Muscle of leg (tissue), 11 donors: ENCODE data around the gene SMIM1. TPM values are rescaled to one million over a fixed set of nuclear protein-coding genes. Genes with fewer than 3 reads are reported as not detected.

Experiments
- DNase-seq: peaks from one replicate; pipeline ENCODE4 v3.0.0; 2013
- H3K27ac ChIP-seq: one replicate; pipeline ENCODE4 v1.5.1; 2013; ENCODE audit warnings: mild to moderate bottlenecking, low read length, control low read depth
- H3K27me3 ChIP-seq: one replicate; pipeline ENCODE4 v1.6.1; 2013; ENCODE audit warnings: low read length; ENCODE audit not compliant: control insufficient read depth, insufficient read depth
- H3K36me3 ChIP-seq: one replicate; pipeline ENCODE4 v1.6.1; 2013; ENCODE audit warnings: low read length; ENCODE audit not compliant: control insufficient read depth, insufficient read depth
- H3K4me1 ChIP-seq: one replicate; pipeline ENCODE4 v1.6.1; 2013; ENCODE audit warnings: low read length; ENCODE audit not compliant: control insufficient read depth, insufficient read depth
- H3K4me3 ChIP-seq: one replicate; pipeline ENCODE4 v1.5.1; 2013; ENCODE audit warnings: low read length, control low read depth
- H3K9me3 ChIP-seq: replicated peaks from 2 replicates; pipeline ENCODE4 v1.6.1; 2013; ENCODE audit warnings: low read depth, low read length; ENCODE audit not compliant: control insufficient read depth
- WGBS: methylation state at CpG from one replicate; pipeline ENCODE4 v1.1.5; 2013; ENCODE audit warnings: missing lambda C conversion rate; ENCODE audit not compliant: insufficient coverage; 5-methylcytosine and 5-hydroxymethylcytosine counted together
- polyA plus RNA-seq, 8 donors: library from polyadenylated mRNA; unstranded; fragments of 120-200 nt; gene quantifications; one replicate each; pipeline versions ENCODE4 v1.2.1 to v1.2.3, GENCODE V29; 2013; ENCODE audit warnings: inconsistent platforms in 1 of 8, low replicate concordance in 1 of 8; ENCODE audit not compliant: insufficient read length in 8 of 8, insufficient read depth in 1 of 8
- total RNA-seq: library from RNA; stranded (reverse); fragments of 120-200 nt; gene quantifications from one replicate; pipeline ENCODE4 v1.2.4, GENCODE V29; 2013

Gene SMIM1
- total and polyA plus RNA-seq, 9 donors, result 2.3 to 8.4 (median 4.4) TPM

DNA sequence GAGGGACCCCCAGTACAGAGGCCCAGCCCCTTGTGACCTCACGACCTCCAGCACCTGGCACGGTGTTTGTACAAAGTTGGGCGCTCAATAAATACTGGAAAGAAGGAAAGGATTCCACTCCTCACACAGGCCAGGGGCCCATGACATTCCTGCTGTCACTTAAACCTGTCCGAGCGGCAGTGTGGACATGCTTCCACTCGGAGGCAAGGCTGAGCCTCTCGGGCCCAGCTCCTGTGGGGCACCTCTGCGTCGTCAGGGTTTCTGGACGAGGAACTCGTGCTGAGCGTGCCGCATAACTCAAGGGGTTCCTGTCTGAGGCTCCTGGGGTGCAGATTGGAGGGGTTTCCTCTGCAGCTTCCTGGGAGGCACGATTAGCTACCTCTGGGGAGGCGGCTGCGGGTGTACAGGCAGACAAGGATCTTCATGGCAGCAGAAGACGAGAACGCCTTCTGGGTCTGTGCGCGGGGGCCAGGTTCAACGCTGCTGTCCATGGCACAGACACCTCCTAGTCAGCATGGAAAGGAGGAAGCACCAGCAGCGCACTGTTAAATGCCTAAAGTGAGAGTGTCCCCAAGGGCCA is 3.6 kb upstream of the SMIM1 start:
- no peak for DNase-seq
- Histone ChIP-seq H3K36me3 (no peaks in the 10 kb centered on the region), H3K4me1 (peaks cover 20% of the 10 kb centered on the region), H3K27me3 (peaks cover 11% of the 10 kb centered on the region), H3K4me3 (no peak overlapping the region), H3K27ac (no peak overlapping the region), H3K9me3 (no peaks in the 10 kb centered on the region)
- 86% methylated on average over 19 of the region's 22 CpGs for WGBS

- Histone ChIP-seq H3K4me1 (peaks cover 25% of the 10 kb centered on the region), H3K4me3 (no peak overlapping the region), H3K27ac (no peak overlapping the region), H3K36me3 (no peaks in the 10 kb centered on the region), H3K27me3 (peaks cover 10% of the 10 kb centered on the region), H3K9me3 (no peaks in the 10 kb centered on the region)
- DNase-seq, result no peak
- WGBS, result 87% methylated on average over 11 of the region's 16 CpGs
Measured at GRCh38 chr1:3770047-3770765, 2.3 kb upstream of the SMIM1 start.

DNA sequence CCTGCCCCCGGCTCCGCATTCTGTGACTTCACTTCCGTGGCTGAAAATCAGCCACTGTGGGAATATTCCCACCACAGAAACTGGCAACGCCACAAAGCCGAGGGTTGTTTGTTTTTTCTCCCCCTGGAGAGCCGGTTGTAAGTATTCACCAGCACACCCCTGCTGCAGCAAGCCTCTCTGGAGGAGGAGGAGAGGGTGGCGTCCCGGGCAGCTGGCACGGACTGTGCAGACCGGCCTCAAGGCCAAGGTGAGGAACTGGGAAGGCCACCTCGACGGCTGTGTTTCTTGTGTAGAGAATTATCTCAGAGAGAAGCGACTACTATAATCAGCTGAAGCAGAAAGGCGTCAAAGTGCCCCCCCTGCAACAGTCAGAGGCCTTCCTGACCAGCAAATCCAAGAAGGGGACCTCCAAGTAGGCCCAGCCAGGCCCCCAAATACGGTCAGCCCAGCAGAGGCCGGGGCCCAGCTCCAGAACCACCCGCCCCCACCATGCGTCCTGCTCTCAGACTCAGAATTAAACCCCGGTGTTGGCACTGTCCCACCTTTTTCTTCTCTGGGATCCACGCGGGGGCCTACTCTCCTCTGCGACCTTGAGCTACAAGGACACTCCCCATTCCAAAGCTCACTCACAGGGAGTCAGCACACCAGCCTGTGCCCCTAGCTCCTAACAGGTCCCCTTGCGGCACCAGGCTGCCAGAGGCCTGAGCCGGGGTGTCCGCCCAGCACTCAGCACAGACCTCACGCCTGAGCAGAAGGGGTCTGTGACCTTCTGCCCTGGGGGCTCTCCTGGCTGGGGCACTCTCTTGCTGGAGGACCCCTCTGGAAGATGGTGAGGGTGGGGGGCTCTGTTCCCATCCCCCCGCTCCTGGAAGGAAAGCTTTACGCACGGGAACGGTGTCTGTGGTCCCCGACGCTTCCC is 1.2 kb upstream of the SMIM1 start:
- Histone ChIP-seq H3K36me3 (no peaks in the 10 kb centered on the region), H3K4me1 (peaks cover 36% of the 10 kb centered on the region), H3K27ac (no peak overlapping the region), H3K9me3 (no peaks in the 10 kb centered on the region), H3K27me3 (peaks cover 10% of the 10 kb centered on the region), H3K4me3 (peak overlapping the region; percentile 50)
- WGBS, result 29% methylated on average over 21 of the region's 32 CpGs
- DNase-seq, result no peak

GRCh38 chr1:3772027-3772714 is 378 bp upstream of the SMIM1 start:
- WGBS, result 0% methylated on average over 31 of the region's 61 CpGs
- Histone ChIP-seq H3K4me3 (peak overlapping the region; percentile 50), H3K4me1 (peaks cover 43% of the 10 kb centered on the region), H3K36me3 (no peaks in the 10 kb centered on the region), H3K27me3 (peaks cover 10% of the 10 kb centered on the region), H3K27ac (no peak overlapping the region), H3K9me3 (no peaks in the 10 kb centered on the region)
- DNase-seq, result peak; percentile 87

DNA sequence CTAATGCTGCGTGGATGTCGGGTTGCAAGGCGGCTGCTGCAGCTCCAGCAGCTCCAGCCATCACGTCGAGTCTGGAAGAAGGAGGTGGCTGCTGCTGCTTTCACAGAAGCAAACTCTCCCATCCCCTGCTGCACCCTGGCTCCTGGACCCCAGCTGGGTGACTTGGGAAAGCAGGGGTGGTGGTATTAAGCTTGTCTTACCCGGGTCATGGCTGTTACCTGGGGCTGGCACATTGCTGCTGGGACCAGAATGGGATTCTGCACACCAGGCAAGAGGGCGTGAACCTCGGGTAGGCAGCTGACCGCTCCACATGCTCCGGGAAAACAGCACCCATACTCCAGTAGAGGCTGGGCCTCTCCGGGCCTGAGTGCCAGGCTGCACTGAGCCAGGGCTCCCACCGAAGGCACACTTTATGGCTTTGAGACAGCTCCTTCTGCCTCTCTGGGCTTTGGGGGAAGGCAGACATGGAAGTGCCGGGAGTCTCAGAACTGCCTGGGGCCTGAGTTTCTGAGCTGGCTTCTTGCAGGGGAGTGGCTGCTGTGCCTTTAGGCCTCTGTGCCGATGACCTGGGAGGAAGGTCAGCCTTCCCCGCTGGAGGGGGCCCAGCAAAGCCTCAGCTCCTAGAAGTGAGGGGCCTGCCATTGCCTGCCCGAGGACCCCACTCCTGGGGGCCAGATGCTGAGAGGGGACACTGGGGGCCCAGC is 1.2 kb downstream of the SMIM1 start:
- no peak overlapping the region for H3K4me3 ChIP-seq
- WGBS, result 53% methylated on average over 10 of the region's 16 CpGs
- peaks cover 7% of the 10 kb centered on the region for H3K36me3 ChIP-seq
- no peak for DNase-seq
- H3K4me1 ChIP-seq, result peaks cover 50% of the 10 kb centered on the region
- H3K27ac ChIP-seq, result peak overlapping the region; percentile 13
- H3K27me3 ChIP-seq, result peaks cover 8% of the 10 kb centered on the region
- no peaks in the 10 kb centered on the region for H3K9me3 ChIP-seq

DNA sequence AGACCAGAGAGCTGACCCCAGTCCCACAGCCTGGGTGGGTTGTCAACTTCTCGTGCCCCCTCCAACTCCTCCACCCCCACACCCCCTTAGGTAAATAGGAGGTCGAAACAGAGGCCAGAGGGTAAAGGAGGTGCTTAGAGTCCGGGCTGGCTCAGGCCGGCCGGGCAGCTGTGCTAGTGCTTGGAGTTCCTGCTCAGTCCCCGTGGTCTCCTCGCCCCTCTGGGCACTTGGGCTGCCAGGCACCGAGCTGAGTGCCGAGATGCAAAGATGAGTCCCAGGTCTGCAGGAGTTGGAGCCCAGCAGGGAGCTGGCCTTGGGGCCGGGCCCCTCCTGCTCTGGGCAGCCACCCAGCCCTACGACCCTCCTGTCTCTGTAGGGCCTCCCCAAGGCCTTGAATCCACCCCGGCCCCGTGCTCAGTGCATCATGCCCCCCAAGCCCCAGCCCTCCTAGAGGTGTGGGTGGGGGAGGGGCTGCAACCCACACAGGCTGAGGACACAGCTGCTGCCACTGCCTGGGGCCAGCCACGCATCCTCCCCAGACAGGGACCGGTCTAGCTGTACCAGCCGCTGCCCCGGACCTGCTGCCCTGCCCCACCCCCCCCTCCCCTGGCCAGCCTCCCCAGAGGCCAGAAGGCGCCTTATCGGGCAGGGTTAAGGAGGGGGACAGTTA is 1.9 kb downstream of the SMIM1 start:
- no peak overlapping the region for H3K27ac ChIP-seq
- H3K27me3 ChIP-seq, result peaks cover 8% of the 10 kb centered on the region
- H3K36me3 ChIP-seq, result peaks cover 13% of the 10 kb centered on the region
- 68% methylated on average over 7 of the region's 19 CpGs for WGBS
- no peak overlapping the region for H3K4me3 ChIP-seq
- no peaks in the 10 kb centered on the region for H3K9me3 ChIP-seq
- H3K4me1 ChIP-seq, result peaks cover 54% of the 10 kb centered on the region
- no peak for DNase-seq

GRCh38 chr1:3774946-3775489 is 2.5 kb downstream of the SMIM1 start:
- peaks cover 5% of the 10 kb centered on the region for H3K27me3 ChIP-seq
- peaks cover 54% of the 10 kb centered on the region for H3K4me1 ChIP-seq
- H3K36me3 ChIP-seq, result peaks cover 19% of the 10 kb centered on the region
- no peak overlapping the region for H3K4me3 ChIP-seq
- DNase-seq, result no peak
- no peaks in the 10 kb centered on the region for H3K9me3 ChIP-seq
- 17% methylated on average over 15 of the region's 17 CpGs for WGBS
- no peak overlapping the region for H3K27ac ChIP-seq

DNA sequence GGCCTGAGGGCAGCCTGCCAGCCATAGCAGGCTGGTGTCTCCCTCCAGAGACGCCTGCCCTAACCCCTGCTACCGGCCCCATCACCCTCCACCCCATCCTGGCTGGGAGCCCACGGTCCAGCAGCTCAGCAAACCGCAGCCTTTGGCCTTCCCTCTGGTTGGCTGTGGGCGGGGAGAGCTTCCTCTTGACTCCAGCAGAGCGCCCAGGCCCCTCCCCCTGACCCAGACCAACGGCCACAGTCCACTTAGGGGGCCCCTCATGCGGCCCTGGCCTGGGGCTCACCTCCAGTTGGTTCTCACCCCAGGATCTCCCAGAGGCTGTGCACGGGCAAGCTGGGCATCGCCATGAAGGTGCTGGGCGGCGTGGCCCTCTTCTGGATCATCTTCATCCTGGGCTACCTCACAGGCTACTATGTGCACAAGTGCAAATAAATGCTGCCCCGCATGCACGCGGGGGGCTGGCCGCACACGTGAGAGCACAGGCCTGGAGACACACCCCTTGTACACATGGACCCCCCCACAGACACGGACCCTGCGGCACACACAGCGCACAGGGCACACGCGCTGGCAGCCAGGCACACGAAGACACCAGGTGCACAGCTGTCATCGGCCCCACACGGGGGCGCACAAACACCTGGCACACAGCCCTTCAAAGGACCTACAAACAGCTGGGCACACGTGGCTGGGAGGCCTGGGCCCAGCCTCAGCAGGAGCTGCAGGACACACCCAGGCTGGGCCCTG is 3.1 kb downstream of the SMIM1 start:
- H3K9me3 ChIP-seq, result no peaks in the 10 kb centered on the region
- WGBS, result 22% methylated on average over 25 of the region's 27 CpGs
- peak; percentile 57 for DNase-seq
- H3K27ac ChIP-seq, result no peak overlapping the region
- H3K4me1 ChIP-seq, result peaks cover 54% of the 10 kb centered on the region
- H3K4me3 ChIP-seq, result no peak overlapping the region
- peaks cover 2% of the 10 kb centered on the region for H3K27me3 ChIP-seq
- H3K36me3 ChIP-seq, result peaks cover 25% of the 10 kb centered on the region
